Bronchial epithelial cell (primary cell): ENCODE results near the gene NEK11. TPM values are rescaled to one million over a fixed set of nuclear protein-coding genes. Genes with fewer than 3 reads are reported as not detected.

Source experiments
- DNase-seq: peaks from one replicate; pipeline ENCODE4 v3.0.0-alpha.2; 2010; ENCODE audit warnings: low read depth
- FAIRE-seq: peaks from 2 replicates; lab custom pipeline; 2011; peaks lifted over from hg19 to GRCh38; lab: Jason Lieb, UNC
- H3K27me3 ChIP-seq: 2 replicates; pipeline ENCODE4 v1.5.1; 2011; ENCODE audit warnings: low read length; ENCODE audit not compliant: control insufficient read depth, insufficient read depth
- H3K36me3 ChIP-seq: 2 replicates; pipeline ENCODE4 v1.5.1; 2011; ENCODE audit warnings: low read length; ENCODE audit not compliant: control insufficient read depth, insufficient read depth
- H3K4me3 ChIP-seq: 2 replicates; pipeline ENCODE4 v1.5.1; 2011; ENCODE audit warnings: mild to moderate bottlenecking, low read depth, low read length, control low read depth
- CTCF ChIP-seq: IDR thresholded peaks from 2 replicates; pipeline ENCODE4 v1.5.1; 2011; ENCODE audit warnings: mild to moderate bottlenecking, moderate library complexity, low read length, control low read depth, inconsistent platforms; ENCODE audit not compliant: insufficient read depth, severe bottlenecking
- total RNA-seq: library from RNA; depleted of rRNA; stranded (reverse); fragments of >200 nt; gene quantifications from 2 replicates; pipeline ENCODE4 v1.2.1, GENCODE V29; 2014

NEK11 gene
- total RNA-seq, 1 donor from 2014 or later: 2.1 TPM

GRCh38 chr3:131218196-131218595, 191.5 kb downstream of the NEK11 start:
- peak; percentile 47 for DNase-seq

GRCh38 chr3:131221731-131222130, 195.1 kb downstream of the NEK11 start:
- Histone ChIP-seq H3K27me3 (no peaks in the 10 kb centered on the region), H3K4me3 (no peak overlapping the region), H3K36me3 (no peaks in the 10 kb centered on the region)
- peak; percentile 73 for DNase-seq
- TF ChIP-seq CTCF: no peak
- no peak for FAIRE-seq

More at GRCh38 chr3:131218196-131218595, 191.5 kb downstream of the NEK11 start:
- Histone ChIP-seq H3K27me3 (no peaks in the 10 kb centered on the region), H3K4me3 (no peak overlapping the region), H3K36me3 (no peaks in the 10 kb centered on the region)
- no peak for TF ChIP-seq CTCF
- no peak for FAIRE-seq

GRCh38 chr3:131222599-131222998, 195.9 kb downstream of the NEK11 start:
- Histone ChIP-seq H3K27me3 (no peaks in the 10 kb centered on the region), H3K4me3 (no peak overlapping the region), H3K36me3 (no peaks in the 10 kb centered on the region)
- FAIRE-seq (no peak), DNase-seq (no peak)
- TF ChIP-seq CTCF: no peak

- H3K27me3 ChIP-seq: no peaks in the 10 kb centered on the region
- DNase-seq (no peak), FAIRE-seq (no peak)
- TF ChIP-seq CTCF: no peak
- H3K36me3 ChIP-seq: no peaks in the 10 kb centered on the region
- no peak overlapping the region for H3K4me3 ChIP-seq
Measured at GRCh38 chr3:131223373-131224289, 197.0 kb downstream of the NEK11 start.

GRCh38 chr3:131224886-131225550, 198.3 kb downstream of the NEK11 start:
- FAIRE-seq (no peak), DNase-seq (peak; percentile 52)

More at GRCh38 chr3:131224886-131225550, 198.3 kb downstream of the NEK11 start:
- no peak for TF ChIP-seq CTCF
- Histone ChIP-seq H3K36me3 (no peaks in the 10 kb centered on the region), H3K27me3 (no peaks in the 10 kb centered on the region), H3K4me3 (no peak overlapping the region)
